Measurements from ENCODE around the gene RASAL1.

Gene RASAL1

GRCh38 chr12:113170457-113170856, 34.9 kb upstream of the RASAL1 start:
- H3F3A ChIP-seq (ENCODE audit: insufficient read depth, low read length), result no peaks in the 10 kb centered on the region
- H3K9ac ChIP-seq (ENCODE audit: low read length), result peak overlapping the region; percentile 80
- H3K9me3 ChIP-seq (ENCODE audit: low read length), result no peaks in the 10 kb centered on the region
- TF ChIP-seq EZH2 (IDR thresholded peaks at IDR 0.05; ENCODE audit: borderline replicate concordance, low read length), result no peak
- TF ChIP-seq CTCF (IDR thresholded peaks at IDR 0.05; ENCODE audit: low read length), result no peak
- no peak overlapping the region for H2AFZ ChIP-seq (ENCODE audit: low read length)
- H3K36me3 ChIP-seq (ENCODE audit: insufficient read depth, low read length), result peaks cover 91% of the 10 kb centered on the region
- no peaks in the 10 kb centered on the region for H3K79me2 ChIP-seq (ENCODE audit: insufficient read depth, low read length)
- no peak overlapping the region for H3K4me3 ChIP-seq (ENCODE audit: low read depth, low read length, poor library complexity, severe bottlenecking)
- H3K27ac ChIP-seq (ENCODE audit: low read depth, low read length, poor library complexity, severe bottlenecking), result peak overlapping the region; percentile 98
- H3K9me2 ChIP-seq (ENCODE audit: low read depth, low read length), result no peaks in the 10 kb centered on the region
- peaks cover 88% of the 10 kb centered on the region for H3K4me1 ChIP-seq (ENCODE audit: insufficient read depth, low read length, severe bottlenecking)
- H3K4me2 ChIP-seq (ENCODE audit: low read length), result peak overlapping the region; percentile 45; the same call in 1 of the 2 replicates
- no peaks in the 10 kb centered on the region for H4K20me1 ChIP-seq (ENCODE audit: insufficient read depth, low read length)
- H3K27me3 ChIP-seq (ENCODE audit: insufficient read depth, low read length), result no peaks in the 10 kb centered on the region

- H3K27ac ChIP-seq (ENCODE audit: low read depth, low read length, poor library complexity, severe bottlenecking), result peak overlapping the region; percentile 98
- no peaks in the 10 kb centered on the region for H3F3A ChIP-seq (ENCODE audit: insufficient read depth, low read length)
- no peaks in the 10 kb centered on the region for H3K27me3 ChIP-seq (ENCODE audit: insufficient read depth, low read length)
- TF ChIP-seq CTCF (IDR thresholded peaks at IDR 0.05; ENCODE audit: low read length) (no peak), EZH2 (IDR thresholded peaks at IDR 0.05; ENCODE audit: borderline replicate concordance, low read length) (no peak)
- H3K79me2 ChIP-seq (ENCODE audit: insufficient read depth, low read length), result no peaks in the 10 kb centered on the region
- H3K9me2 ChIP-seq (ENCODE audit: low read depth, low read length), result no peaks in the 10 kb centered on the region
- H2AFZ ChIP-seq (ENCODE audit: low read length), result no peak overlapping the region
- no peaks in the 10 kb centered on the region for H4K20me1 ChIP-seq (ENCODE audit: insufficient read depth, low read length)
- peaks cover 83% of the 10 kb centered on the region for H3K4me1 ChIP-seq (ENCODE audit: insufficient read depth, low read length, severe bottlenecking)
- no peak overlapping the region for H3K4me2 ChIP-seq (ENCODE audit: low read length)
- no peak overlapping the region for H3K4me3 ChIP-seq (ENCODE audit: low read depth, low read length, poor library complexity, severe bottlenecking)
- peak overlapping the region; percentile 80; the same call in 1 of the 2 replicates for H3K9ac ChIP-seq (ENCODE audit: low read length)
- peaks cover 93% of the 10 kb centered on the region for H3K36me3 ChIP-seq (ENCODE audit: insufficient read depth, low read length)
- no peaks in the 10 kb centered on the region for H3K9me3 ChIP-seq (ENCODE audit: low read length)
Measured at GRCh38 chr12:113169697-113170096, 34.1 kb upstream of the RASAL1 start.

DNA sequence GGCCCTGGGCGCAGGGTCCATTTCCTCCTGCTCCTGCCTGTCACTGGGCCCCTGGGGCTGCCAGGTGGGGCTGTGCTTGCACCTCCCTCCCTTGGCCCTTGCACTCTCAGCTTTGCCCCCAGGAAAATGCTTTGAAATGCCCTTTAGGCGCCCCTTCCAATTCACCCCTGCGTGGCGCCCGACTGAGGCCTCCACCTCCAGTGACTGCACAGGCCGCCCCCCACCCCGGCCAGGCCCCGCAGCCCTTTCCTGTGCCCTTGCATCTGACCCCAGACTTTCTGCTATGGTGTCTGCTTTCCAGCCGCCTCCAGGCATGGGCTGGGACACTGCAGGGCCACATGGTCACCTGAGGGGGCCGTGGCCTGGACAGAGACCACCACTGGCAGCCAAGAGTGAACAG, 32.3 kb upstream of the RASAL1 start:
- no peaks in the 10 kb centered on the region for H4K20me1 ChIP-seq (ENCODE audit: insufficient read depth, low read length)
- no peaks in the 10 kb centered on the region for H3F3A ChIP-seq (ENCODE audit: insufficient read depth, low read length)
- no peaks in the 10 kb centered on the region for H3K27me3 ChIP-seq (ENCODE audit: insufficient read depth, low read length)
- no peaks in the 10 kb centered on the region for H3K9me2 ChIP-seq (ENCODE audit: low read depth, low read length)
- no peaks in the 10 kb centered on the region for H3K79me2 ChIP-seq (ENCODE audit: insufficient read depth, low read length)
- no peak overlapping the region; the same call in 1 of the 2 replicates for H3K4me2 ChIP-seq (ENCODE audit: low read length)
- H3K36me3 ChIP-seq (ENCODE audit: insufficient read depth, low read length), result peaks cover 91% of the 10 kb centered on the region
- peaks cover 79% of the 10 kb centered on the region for H3K4me1 ChIP-seq (ENCODE audit: insufficient read depth, low read length, severe bottlenecking)
- no peak overlapping the region for H3K4me3 ChIP-seq (ENCODE audit: low read depth, low read length, poor library complexity, severe bottlenecking)
- no peak overlapping the region for H2AFZ ChIP-seq (ENCODE audit: low read length)
- H3K27ac ChIP-seq (ENCODE audit: low read depth, low read length, poor library complexity, severe bottlenecking), result peak overlapping the region; percentile 86
- H3K9ac ChIP-seq (ENCODE audit: low read length), result peak overlapping the region; percentile 47; the same call in 1 of the 2 replicates
- no peaks in the 10 kb centered on the region for H3K9me3 ChIP-seq (ENCODE audit: low read length)
- TF ChIP-seq CTCF (IDR thresholded peaks at IDR 0.05; ENCODE audit: low read length) (no peak), EZH2 (IDR thresholded peaks at IDR 0.05; ENCODE audit: borderline replicate concordance, low read length) (no peak)
